HG03521 (cell line): ENCODE measurements around the gene ZNF423.

Experiments used
- ATAC-seq: cut with Tn5 transposase; IDR thresholded peaks from one replicate; pipeline ENCODE4 v1.9.1; 2021; ENCODE audit warnings: mild to moderate bottlenecking, moderate library complexity; ENCODE audit not compliant: unreplicated experiment

ZNF423 gene

GRCh38 chr16:49788986-49789385 lies 66.9 kb downstream of the ZNF423 start:
- no peak for ATAC-seq

DNA sequence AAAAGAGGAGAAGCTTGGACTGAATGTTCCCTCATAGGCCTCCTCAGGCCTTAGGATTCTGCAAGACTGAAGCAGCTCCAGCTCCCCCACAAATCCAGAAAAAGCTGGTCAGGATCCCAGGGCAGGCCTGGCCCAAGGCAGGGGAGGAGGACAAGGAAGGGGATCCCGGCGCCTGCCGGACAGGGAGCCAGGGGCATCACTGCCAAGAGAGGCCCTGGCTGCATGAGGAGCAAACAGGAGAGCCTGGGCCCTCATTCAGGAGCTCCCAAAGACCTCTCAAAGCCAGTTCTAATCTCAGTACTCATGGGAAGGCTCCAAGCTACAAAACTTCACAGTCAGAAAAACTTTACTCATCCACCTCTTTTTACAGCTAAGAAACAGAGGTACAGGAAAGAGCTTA lies 67.3 kb downstream of the ZNF423 start:
- ATAC-seq, result no peak

DNA sequence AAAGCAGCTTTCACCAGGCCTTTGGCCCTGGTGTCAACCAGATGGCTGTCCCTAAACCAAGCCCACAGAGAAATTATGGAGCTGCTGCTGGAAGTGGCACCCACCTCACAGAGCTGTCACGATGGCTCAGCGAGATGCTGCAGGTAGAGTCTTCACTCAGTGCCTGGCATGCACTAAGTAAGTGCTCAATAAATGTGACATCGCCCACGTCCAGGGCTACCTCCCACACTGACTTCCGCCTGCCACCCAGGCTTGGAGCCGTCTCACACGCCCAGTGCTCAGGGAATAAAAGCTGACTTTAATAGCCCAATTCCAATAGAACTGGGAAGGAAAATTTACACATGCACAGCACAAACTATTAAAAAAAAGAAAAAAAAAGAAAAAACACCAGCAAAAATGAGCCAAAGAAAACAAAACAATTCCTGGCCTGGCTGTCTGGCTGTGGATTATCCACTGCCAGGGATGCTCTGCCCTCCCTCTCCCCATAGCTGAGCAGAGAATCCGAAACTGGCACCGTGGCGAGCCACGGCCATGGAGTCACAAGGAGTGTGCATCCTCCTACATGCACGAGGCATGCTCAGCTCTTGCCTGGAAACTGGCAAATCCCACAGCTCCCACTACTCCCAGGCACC lies 68.9 kb downstream of the ZNF423 start:
- no peak for ATAC-seq

GRCh38 chr16:49785970-49786369 lies 69.9 kb downstream of the ZNF423 start:
- no peak for ATAC-seq

DNA sequence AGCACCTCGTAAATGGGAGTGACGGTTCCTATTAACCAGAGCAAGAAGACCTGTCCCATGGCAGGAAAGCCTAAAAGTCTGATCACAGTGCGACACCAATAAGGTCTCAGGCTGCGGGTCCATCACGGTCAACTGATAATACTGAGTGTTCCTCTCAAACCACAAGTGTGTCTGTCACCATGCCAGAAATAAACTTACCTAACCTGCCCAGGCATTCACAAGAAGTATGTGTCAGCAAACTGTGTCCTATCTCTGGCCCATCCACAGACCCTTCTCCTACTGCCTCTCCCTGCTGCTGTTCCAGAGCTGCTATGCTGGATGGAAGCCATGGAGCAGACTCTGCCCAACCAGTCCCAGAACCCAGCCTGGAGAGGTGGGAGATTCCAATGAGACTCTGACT lies 73.5 kb downstream of the ZNF423 start:
- no peak for ATAC-seq

DNA sequence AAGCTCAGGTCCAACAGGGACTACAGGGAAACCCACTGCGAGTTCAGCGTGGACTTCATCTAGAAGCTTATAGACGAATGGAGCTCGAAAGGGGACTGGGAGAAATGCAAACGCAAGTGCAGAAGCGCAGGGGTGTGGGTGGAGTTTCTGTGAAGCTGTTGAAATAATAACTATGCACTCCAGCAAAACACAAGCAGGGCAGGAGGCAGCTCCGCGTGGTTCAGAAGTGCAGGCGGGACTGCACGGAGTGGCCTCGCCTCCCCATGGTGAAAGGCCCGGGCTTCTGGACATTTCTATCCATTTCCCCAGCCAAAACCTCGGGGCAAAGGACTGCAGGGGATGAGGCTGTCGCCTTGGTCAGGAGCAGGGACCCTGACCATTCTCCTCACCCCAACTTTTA lies 74.5 kb downstream of the ZNF423 start:
- ATAC-seq, result no peak

DNA sequence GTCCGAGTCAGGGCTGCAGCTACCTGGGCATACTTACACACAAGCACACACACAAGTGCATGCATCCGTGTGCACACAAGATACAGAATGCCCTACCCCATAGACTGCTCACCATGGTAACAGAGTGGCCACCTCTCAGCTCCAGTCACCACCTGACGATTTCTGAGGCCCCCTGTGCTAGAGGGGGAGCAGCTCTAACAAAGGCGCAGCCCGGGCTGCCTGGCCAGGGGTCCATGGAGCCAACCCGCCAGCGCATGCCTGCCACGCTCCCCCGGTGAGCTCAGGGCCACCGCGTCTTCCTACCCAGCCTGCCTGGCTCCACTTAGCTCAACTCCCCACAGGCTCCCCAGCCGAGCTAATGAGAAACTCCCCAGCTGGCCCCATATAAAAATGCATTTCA lies 75.5 kb downstream of the ZNF423 start:
- no peak for ATAC-seq

GRCh38 chr16:49779979-49780378 lies 75.9 kb downstream of the ZNF423 start:
- ATAC-seq, result no peak

DNA sequence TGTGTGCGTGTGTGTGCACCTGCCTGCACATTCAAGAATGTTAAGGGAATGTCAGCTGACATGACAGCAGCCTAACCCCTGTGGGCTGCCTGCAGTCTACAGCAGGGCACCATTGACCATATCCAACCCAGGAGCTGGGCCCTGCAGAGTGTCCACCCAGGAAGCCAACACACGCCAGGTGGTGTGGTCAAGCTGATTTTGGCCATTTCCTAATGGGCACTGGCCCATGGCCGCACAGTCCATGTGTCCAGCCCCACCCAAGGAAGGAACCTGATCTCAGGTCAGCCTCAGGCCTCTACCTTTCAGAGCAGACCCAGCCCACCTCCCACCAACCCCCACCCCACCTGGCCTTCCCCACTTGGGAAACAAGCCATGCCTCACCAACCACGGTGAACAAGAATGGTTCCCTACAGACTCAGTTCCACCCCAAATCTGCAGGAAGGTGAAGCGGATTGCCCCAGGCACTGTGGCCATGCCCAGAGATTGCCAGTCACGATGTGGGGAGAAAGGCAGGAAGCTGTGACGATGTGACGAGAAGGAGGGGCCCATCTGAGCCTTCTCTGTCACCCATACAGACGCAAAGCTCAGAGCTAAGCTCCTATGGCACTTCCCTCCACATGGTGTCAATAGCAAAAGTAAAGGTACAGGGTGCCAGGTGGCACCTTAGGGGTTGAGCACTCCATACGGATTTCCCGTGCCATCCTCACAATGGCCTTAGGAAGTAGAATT lies 77.5 kb downstream of the ZNF423 start:
- ATAC-seq, result no peak

DNA sequence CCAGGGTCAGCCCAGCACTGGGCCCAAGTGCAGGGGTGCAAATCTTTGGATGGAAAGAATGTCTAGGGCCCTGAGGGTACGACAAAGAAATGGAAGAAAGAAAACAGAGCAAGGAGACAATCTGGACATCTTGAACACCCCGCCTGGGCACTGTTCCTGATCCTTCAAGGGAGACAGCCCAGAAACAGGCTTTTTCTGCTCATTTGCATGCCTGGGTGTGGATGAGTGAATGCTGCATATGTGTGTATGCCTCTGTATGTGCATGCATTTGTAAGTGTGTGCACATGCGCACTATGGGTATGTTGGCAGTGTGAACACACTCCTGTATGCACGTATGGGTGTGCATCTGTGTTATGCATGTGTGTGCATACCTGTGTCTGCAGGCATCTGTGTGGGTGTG lies 79.2 kb downstream of the ZNF423 start:
- no peak for ATAC-seq

DNA sequence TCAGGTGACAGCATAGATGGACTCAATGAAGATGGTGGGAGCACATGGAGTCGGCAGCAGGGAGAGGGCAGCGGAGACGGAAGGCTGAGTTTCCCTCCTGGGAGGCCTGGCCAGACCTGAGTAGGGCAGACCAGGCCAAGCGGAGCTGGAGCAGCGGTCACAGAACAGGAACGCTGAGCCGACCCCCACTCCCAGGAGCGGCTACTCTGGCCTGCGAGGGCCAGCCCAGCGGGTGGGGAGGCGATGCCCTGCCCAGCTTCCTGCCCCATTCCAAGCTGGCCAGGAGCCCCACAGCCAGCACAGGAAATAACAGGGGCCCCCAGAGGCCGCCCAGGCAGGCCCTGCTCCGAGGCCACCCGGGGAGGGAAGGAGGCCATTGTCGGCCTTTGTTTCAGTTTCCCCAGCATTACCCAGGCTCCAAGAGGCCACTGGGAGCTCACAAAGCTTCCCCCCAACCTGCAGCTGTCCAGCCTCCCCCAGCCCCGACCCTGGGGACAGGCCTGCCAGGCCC lies 79.8 kb downstream of the ZNF423 start:
- no peak for ATAC-seq

DNA sequence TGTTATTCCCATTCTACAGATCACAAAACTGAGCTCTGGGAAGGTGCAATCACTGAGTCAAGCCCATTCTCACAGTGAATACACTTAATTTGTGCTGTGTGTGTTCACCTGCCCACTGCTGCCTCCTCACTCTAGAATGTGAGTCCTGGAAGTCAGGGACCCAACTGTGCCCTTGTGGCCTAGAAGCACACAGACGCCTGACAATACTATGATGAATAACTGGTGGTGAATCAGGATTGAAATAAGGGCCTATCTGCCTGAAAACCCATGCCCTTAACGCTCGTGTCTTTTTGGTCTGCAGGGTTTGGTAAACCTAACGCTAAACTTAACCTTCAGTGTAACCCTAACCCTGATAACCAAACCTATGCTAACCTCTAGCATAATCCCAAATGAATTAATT lies 80.3 kb downstream of the ZNF423 start:
- no peak for ATAC-seq

- ATAC-seq, result no peak
These were observed 80.9 kb downstream of the ZNF423 start for GRCh38 chr16:49775018-49775417.

DNA sequence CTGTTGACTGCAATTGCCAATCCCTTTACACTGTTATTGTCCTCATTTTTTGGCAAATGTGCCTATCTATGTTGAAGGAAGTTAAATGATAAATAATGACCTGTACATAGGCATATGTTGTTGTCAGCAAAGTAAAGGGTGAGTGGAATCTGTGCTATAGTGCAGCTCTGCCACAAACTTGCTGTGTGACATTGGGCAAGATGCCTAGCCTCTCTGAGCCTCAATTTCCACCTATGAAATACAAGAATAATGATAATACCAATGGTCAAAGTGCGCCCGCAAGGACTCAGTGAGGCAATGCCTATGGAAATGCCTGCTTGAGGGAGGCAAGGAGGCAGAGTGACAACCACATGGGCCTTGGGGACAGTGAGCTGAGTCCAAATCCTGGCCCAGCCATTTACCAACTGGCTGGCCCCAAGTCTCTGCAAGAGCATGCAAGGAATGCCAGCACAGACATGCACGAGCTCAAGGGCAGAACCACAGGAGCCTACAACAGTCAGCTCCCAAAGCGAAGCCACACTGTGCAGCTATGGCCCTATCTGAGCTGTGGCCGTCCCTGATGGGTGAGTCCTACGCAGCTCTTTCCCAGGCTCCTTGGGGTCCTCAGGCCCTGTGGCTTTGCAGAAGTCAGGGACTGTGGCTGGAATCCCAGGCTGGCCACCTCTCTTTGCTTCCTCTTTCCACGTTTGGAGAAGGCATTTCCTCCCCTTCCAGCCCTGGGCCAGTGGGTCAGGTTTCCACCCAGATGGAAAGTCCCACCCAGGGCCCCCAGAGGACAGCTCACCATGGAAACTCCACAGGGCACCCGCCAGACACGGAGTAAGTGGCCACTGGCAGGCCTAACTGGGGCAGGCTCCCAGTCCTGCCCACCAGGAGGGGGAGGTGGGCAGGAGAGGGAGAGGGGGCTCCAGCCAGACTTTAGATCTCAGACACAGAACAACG lies 82.1 kb downstream of the ZNF423 start:
- ATAC-seq, result no peak

DNA sequence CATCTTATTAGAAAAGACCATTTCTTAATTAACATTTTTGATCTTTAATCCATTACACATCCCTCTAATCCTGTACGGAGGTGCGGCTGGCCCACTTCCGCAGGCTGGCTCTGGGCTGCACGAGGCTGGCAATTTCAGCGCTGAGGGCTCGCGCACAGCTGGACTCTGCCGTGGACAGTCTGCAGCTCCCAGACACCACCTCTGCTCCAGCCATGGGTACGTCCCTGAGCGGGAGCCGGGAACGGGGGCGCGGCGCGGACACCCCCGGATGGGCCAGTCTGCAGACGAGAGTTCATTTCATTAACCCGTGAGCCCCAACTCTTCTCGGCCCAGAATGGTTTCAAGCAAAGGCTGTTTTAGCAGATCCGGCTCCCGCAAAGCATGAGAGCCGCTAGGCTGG lies 87.9 kb downstream of the ZNF423 start:
- no peak for ATAC-seq

GRCh38 chr16:49767414-49767813 lies 88.5 kb downstream of the ZNF423 start:
- no peak for ATAC-seq

DNA sequence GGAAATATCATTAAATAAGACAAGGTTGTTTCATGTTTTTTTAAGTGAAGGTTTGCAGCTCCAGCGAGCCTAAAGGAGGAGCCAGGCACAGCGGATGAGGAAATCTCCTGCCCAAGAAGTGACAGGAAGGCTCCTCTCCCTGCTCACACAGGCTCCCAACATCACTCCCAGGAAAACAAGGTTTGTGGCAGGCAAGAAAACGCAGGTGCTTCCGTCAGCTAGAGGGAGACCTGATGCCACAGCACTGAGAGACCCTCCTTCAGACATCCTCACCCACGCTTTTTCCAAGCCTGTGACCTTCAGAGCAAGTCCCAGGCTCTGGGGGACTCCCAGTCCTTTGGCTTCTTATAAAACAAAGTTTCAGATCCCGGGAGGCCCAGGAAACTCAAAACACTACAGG lies 89.7 kb downstream of the ZNF423 start:
- no peak for ATAC-seq

GRCh38 chr16:49763826-49764225 lies 92.1 kb downstream of the ZNF423 start:
- no peak for ATAC-seq

DNA sequence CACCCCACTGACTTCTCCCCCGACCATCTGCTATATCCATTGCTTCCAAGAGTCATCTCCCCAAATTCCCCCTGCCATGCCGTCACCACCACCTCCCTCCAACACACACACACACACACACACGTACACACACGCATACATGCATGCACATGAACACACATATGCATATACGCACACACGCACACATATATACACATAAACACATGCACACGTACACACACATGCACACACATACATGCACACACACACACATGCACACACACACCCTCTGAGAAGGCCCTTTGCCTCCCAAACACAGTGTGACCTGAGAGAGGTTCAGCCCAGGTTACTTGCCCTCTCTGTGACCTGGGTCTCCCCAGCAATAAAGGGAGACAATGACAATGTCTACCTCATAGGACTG lies 95.1 kb downstream of the ZNF423 start:
- ATAC-seq, result no peak

DNA sequence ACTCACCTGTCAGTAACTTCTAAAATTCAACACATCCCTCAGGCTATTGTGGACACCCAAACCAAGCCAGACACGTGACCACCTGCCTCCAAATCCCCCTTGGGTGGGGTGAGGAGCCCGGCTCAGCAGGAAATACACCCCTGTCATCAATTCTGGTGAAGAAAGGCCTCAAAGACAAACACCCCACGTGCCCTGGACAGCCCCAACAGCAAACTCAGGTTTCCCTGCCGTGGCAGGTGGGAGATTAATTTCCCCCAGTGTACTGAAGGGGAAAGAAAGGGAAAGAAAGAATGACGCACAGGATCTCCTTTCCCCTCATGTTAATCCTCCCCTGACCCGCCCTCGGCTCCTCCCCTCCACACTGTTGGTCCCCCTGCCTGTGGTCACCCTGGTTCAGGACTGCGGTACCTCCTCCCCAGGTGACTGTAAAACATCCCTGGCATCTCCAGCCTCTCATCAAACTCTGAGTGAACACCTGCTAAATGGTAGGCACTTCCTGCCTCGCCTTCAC lies 98.3 kb downstream of the ZNF423 start:
- ATAC-seq, result no peak
